Peyer's patch (tissue), 4 donors: ENCODE data around the gene SLC66A3.

Experiments used
- POLR2A ChIP-seq, 2 donors: fragments of 450-650 bp; IDR thresholded peaks; one replicate each; pipeline ENCODE4 v1.5.1; 2017; ENCODE audit warnings: antibody characterized with exemption in 2 of 2, mild to moderate bottlenecking in 2 of 2, moderate library complexity in 2 of 2
- TF ChIP-seq, protein P1 (sequence below), 6 experiments: fragments of 450-650 bp in 4 of 6; fragments of 200-600 bp in 2 of 6; sonication (generic) in 1 of 6; IDR thresholded peaks; one replicate each; pipeline ENCODE4 v1.5.1; 2017 to 2019; ENCODE audit warnings: antibody characterized with exemption in 6 of 6, mild to moderate bottlenecking in 3 of 6, moderate library complexity in 1 of 6

- TF ChIP-seq POLR2A (IDR thresholded peaks at IDR 0.05): no peak
- TF ChIP-seq, protein P1, sequence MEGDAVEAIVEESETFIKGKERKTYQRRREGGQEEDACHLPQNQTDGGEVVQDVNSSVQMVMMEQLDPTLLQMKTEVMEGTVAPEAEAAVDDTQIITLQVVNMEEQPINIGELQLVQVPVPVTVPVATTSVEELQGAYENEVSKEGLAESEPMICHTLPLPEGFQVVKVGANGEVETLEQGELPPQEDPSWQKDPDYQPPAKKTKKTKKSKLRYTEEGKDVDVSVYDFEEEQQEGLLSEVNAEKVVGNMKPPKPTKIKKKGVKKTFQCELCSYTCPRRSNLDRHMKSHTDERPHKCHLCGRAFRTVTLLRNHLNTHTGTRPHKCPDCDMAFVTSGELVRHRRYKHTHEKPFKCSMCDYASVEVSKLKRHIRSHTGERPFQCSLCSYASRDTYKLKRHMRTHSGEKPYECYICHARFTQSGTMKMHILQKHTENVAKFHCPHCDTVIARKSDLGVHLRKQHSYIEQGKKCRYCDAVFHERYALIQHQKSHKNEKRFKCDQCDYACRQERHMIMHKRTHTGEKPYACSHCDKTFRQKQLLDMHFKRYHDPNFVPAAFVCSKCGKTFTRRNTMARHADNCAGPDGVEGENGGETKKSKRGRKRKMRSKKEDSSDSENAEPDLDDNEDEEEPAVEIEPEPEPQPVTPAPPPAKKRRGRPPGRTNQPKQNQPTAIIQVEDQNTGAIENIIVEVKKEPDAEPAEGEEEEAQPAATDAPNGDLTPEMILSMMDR (IDR thresholded peaks at IDR 0.05): peak in 5 of 6 experiments; percentile 19 to 88 (median 80)
These were observed 31.2 kb upstream of the SLC66A3 start for GRCh38 chr2:11123856-11124759.
